Measurements from ENCODE around the gene TMEM270. TPM values are rescaled to one million over a fixed set of nuclear protein-coding genes. Genes with fewer than 3 reads are reported as not detected.
"Not testable (repeated sequence)": the region's sequence is repeated elsewhere in the genome, so short reads cannot be mapped to it uniquely, and the experiment has no call there.

TMEM270 gene
- polyA plus RNA-seq, 2 of the 4 experiments (the other 2 are of a cell fraction) = not detected

DNA sequence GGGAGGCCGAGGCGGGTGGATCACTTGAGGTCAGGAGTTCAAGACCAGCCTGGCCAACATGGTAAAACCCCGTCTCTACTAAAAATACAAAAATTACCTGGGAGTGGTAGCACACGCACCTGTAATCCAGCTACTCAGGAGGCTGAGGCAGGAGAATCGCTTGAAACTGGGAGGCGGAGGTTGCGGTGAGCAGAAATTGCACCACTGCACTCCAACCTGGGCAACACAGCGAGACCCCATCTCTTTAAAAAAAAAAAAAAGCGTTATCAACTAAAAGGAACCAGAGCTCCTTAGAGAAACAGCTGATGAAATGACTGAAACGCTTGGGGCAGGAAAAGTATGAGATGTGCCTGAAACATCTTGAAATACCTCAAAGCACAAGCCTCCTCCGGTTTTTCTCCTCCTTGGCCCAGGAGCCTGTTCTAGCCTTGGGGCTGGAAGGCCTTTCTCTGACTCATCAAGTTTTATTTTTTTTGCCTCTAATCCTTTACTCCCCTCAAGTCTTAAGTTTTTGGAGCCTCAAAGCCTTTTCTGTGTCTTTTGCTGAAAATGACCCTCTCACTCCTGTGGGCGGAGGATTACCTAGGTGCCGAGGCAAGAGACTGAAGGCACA is 16.0 kb upstream of the TMEM270 start (continued):
- TF ChIP-seq RFX5 (IDR thresholded peaks at IDR 0.05) = no peak

DNA sequence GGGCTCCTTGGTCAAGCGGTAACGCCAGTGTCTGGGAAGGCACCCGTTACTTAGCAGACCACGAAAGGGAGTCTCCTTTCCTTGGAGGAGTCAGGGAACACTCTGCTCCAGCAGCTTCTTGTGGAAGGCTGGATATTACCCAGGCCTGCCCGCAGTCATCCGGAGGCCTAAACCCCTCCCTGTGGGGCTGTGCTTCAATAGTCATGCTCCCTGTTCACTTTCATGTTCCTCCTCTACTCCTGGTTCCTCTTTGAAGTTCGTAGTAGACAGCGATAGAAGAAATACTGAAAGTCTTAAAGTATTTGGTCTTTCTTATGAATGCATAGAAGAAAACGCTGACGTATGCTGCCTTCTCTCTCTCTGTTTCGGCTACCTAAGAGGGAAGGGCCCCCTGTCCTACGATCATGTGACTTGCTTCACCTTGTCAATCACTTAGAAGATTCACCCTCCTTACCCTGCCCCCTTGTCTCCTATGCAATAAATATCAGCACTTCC is 15.2 kb upstream of the TMEM270 start:
- DNase-seq (ENCODE audit: low read depth in 1 of 2, low spot score in 1 of 2); H3K9me3 ChIP-seq; H3K27ac ChIP-seq; H3K4me3 ChIP-seq; ATAC-seq; FAIRE-seq; H3K4me2 ChIP-seq; POLR2A ChIA-PET: not testable (repeated sequence)
- WGBS (ENCODE audit: missing lambda C conversion rate) = 85% methylated on average over 12 of the region's 12 CpGs
- CTCF ChIA-PET = interaction anchor here (0.6 to 1.0 kb wide), 4 partner anchors 124 to 290 kb away, joined by 3 read pairs; no protein-coding TSS in a partner anchor
- H3K4me1 ChIP-seq = peaks cover 24% of the 10 kb centered on the region

DNA sequence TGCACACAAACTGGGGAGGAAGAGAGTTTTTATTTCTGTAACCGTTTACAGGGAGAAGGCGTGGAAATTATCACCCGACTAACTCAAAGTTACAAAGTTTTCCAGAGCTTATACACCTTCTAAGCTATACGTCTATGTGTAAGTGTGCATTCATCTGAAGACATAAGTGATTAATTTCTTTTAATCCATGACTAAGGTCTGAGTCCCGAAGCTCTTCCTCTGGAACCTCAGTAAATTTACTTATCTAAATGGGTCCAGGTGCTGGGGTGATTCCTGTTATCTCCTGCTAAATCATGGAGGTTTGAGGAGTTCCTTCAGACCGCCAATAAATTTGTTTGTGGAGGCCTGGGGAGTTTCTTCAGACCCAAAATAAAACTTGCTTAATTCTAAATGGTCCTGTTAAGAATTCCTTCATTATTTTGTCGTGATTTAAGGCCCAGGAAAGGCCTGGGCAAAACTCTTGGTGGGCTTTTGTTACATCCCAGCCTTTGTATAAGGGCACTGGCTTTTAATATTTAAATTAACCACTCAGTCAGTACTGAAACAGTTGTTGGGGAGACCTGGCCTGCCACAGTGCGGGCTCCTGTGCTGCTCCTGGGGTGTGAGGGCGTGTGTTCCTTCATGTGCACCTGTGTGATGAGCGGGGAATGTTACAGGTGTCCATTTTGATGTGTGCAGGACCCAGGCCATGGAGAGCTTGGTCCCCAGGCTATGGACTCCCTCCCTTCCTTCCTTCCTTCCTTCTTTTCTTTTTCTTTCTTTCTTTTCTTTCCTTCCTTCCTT is 12.8 kb upstream of the TMEM270 start:
- ChIA-PET POLR2A (no interaction called here), CTCF (interaction anchor here (0.6 to 2.3 kb wide), 5 partner anchors 8 to 123 kb away, joined by 3 to 7 read pairs (median 3); no protein-coding TSS in a partner anchor)
- H3K27ac ChIP-seq = peak overlapping the region; percentile 11 to 14; a peak in 2 of 6 replicates
- 84% methylated on average over 10 of the region's 10 CpGs for WGBS (ENCODE audit: missing lambda C conversion rate)
- H3K4me2 ChIP-seq = no peak overlapping the region
- FAIRE-seq (no peak), DNase-seq (ENCODE audit: low read depth in 1 of 2, low spot score in 1 of 2) (no peak), ATAC-seq (no peak)
- peaks cover 33% of the 10 kb centered on the region for H3K4me1 ChIP-seq
- H3K4me3 ChIP-seq = no peak overlapping the region
- H3K9me3 ChIP-seq = no peaks in the 10 kb centered on the region
- TF ChIP-seq JUNB (IDR thresholded peaks at IDR 0.05) = no peak
- no peak for TF ChIP-seq EP300 (IDR thresholded peaks at IDR 0.05)
- TF ChIP-seq MYC (IDR thresholded peaks at IDR 0.05; ENCODE audit: borderline replicate concordance, low read length) = no peak
- TF ChIP-seq SMC3 (IDR thresholded peaks at IDR 0.05) = no peak
- no peak for TF ChIP-seq ZFP36 (IDR thresholded peaks at IDR 0.05; ENCODE audit: borderline replicate concordance, partially characterized antibody)
- TF ChIP-seq TP53 (CRISPR knock-in tag; IDR thresholded peaks at IDR 0.05) = no peak
- TF ChIP-seq CHD2 (IDR thresholded peaks at IDR 0.05; ENCODE audit: low read length, partially characterized antibody) = no peak
- TF ChIP-seq, protein P1, sequence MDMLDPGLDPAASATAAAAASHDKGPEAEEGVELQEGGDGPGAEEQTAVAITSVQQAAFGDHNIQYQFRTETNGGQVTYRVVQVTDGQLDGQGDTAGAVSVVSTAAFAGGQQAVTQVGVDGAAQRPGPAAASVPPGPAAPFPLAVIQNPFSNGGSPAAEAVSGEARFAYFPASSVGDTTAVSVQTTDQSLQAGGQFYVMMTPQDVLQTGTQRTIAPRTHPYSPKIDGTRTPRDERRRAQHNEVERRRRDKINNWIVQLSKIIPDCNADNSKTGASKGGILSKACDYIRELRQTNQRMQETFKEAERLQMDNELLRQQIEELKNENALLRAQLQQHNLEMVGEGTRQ (IDR thresholded peaks at IDR 0.05) = no peak
- no peak for TF ChIP-seq JUN (IDR thresholded peaks at IDR 0.05)

DNA sequence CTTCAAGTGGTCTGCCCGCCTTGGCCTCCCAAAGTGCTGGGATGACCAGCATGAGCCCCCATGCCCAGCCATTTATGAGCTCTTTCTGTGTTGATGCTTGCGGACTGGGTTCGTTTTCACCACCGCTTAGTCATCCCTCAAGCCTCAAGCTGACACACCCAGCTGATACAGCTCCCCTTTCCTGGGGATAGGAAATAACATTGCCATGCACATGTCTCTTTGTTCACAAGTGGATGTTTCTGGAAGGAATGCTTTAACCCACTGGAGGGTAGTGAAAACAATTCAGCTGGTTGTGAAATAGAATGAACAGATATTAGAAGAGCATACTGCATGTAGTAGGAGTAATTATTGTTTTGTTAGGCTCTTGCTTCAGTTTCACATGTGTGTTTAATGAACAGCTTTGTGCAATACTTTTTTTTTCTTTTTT is 10.2 kb upstream of the TMEM270 start:
- WGBS (ENCODE audit: missing lambda C conversion rate) = 19% methylated on average over 4 of the region's 4 CpGs
- no peak overlapping the region for H3K4me3 ChIP-seq
- FAIRE-seq = no peak
- no peak for TF ChIP-seq HOXB13 (CRISPR knock-in tag; IDR thresholded peaks at IDR 0.05; ENCODE audit: low read depth)
- TF ChIP-seq HEYL (CRISPR knock-in tag; IDR thresholded peaks at IDR 0.05) = no peak
- TF ChIP-seq CBX2 (IDR thresholded peaks at IDR 0.05; ENCODE audit: borderline replicate concordance, low read depth) = no peak
- no peak for TF ChIP-seq CHD2 (IDR thresholded peaks at IDR 0.05; ENCODE audit: low read length, partially characterized antibody)
- TF ChIP-seq, protein P2, sequence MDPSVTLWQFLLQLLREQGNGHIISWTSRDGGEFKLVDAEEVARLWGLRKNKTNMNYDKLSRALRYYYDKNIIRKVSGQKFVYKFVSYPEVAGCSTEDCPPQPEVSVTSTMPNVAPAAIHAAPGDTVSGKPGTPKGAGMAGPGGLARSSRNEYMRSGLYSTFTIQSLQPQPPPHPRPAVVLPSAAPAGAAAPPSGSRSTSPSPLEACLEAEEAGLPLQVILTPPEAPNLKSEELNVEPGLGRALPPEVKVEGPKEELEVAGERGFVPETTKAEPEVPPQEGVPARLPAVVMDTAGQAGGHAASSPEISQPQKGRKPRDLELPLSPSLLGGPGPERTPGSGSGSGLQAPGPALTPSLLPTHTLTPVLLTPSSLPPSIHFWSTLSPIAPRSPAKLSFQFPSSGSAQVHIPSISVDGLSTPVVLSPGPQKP (IDR thresholded peaks at IDR 0.05; ENCODE audit: low read depth, low read length) = no peak
- TF ChIP-seq CEBPB (IDR thresholded peaks at IDR 0.05) = no peak; a peak in 1 of 4 replicates
- TF ChIP-seq, protein P3, sequence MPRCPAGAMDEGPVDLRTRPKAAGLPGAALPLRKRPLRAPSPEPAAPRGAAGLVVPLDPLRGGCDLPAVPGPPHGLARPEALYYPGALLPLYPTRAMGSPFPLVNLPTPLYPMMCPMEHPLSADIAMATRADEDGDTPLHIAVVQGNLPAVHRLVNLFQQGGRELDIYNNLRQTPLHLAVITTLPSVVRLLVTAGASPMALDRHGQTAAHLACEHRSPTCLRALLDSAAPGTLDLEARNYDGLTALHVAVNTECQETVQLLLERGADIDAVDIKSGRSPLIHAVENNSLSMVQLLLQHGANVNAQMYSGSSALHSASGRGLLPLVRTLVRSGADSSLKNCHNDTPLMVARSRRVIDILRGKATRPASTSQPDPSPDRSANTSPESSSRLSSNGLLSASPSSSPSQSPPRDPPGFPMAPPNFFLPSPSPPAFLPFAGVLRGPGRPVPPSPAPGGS (IDR thresholded peaks at IDR 0.05) = no peak
- no peak for TF ChIP-seq EHF (CRISPR knock-in tag; IDR thresholded peaks at IDR 0.05)
- TF ChIP-seq BHLHE40 (IDR thresholded peaks at IDR 0.05; ENCODE audit: low read depth, low read length) = no peak
- TF ChIP-seq SMC3 (IDR thresholded peaks at IDR 0.05) = no peak
- peak; percentile 7 to 18; a peak in 1 of 5 replicates for TF ChIP-seq JUN (IDR thresholded peaks at IDR 0.05)
- TF ChIP-seq, protein P4, sequence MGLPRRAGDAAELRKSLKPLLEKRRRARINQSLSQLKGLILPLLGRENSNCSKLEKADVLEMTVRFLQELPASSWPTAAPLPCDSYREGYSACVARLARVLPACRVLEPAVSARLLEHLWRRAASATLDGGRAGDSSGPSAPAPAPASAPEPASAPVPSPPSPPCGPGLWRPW (IDR thresholded peaks at IDR 0.05) = no peak
- no peak for TF ChIP-seq RCOR1 (IDR thresholded peaks at IDR 0.05; ENCODE audit: low read depth, low read length)
- no peak for TF ChIP-seq PHF8 (IDR thresholded peaks at IDR 0.05; ENCODE audit: borderline replicate concordance, low read depth)
- TF ChIP-seq, protein P5, sequence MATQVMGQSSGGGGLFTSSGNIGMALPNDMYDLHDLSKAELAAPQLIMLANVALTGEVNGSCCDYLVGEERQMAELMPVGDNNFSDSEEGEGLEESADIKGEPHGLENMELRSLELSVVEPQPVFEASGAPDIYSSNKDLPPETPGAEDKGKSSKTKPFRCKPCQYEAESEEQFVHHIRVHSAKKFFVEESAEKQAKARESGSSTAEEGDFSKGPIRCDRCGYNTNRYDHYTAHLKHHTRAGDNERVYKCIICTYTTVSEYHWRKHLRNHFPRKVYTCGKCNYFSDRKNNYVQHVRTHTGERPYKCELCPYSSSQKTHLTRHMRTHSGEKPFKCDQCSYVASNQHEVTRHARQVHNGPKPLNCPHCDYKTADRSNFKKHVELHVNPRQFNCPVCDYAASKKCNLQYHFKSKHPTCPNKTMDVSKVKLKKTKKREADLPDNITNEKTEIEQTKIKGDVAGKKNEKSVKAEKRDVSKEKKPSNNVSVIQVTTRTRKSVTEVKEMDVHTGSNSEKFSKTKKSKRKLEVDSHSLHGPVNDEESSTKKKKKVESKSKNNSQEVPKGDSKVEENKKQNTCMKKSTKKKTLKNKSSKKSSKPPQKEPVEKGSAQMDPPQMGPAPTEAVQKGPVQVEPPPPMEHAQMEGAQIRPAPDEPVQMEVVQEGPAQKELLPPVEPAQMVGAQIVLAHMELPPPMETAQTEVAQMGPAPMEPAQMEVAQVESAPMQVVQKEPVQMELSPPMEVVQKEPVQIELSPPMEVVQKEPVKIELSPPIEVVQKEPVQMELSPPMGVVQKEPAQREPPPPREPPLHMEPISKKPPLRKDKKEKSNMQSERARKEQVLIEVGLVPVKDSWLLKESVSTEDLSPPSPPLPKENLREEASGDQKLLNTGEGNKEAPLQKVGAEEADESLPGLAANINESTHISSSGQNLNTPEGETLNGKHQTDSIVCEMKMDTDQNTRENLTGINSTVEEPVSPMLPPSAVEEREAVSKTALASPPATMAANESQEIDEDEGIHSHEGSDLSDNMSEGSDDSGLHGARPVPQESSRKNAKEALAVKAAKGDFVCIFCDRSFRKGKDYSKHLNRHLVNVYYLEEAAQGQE (IDR thresholded peaks at IDR 0.05) = no peak

More for the DNA sequence above, 10.2 kb upstream of the TMEM270 start:
- peak overlapping the region; percentile 53 for H3K4me2 ChIP-seq
- ATAC-seq = peak; percentile 76 to 86
- peaks cover 36% of the 10 kb centered on the region for H3K4me1 ChIP-seq
- CTCF ChIA-PET = interaction anchor here (0.6 to 2.3 kb wide), 13 partner anchors 8 to 243 kb away, joined by 3 to 11 read pairs (median 4); no protein-coding TSS in a partner anchor
- H3K9me3 ChIP-seq = no peaks in the 10 kb centered on the region
- POLR2A ChIA-PET = interaction anchor here (0.6 to 1.4 kb wide), 6 partner anchors 9 to 244 kb away, joined by 3 to 25 read pairs (median 7); partner anchors contain the start of gene METTL27
- peak overlapping the region; percentile 73 to 83 for H3K27ac ChIP-seq
- DNase-seq (ENCODE audit: low read depth in 1 of 2, low spot score in 1 of 2) = peak; percentile 80 to 81
